Brain microvascular endothelial cell (primary cell): ENCODE data around the gene ALDH16A1.
A peak's percentile ranks its signal among the peaks of the same experiment; 100 is the strongest.

ENCODE experiments used
- DNase-seq: peaks from one replicate; pipeline ENCODE4 v3.0.0-alpha.2; 2020
- H3K27ac ChIP-seq: fragments of 250-450 bp; sonication (Bioruptor Pico); 2 replicates; pipeline ENCODE4 v1.5.1; 2020; ENCODE audit warnings: mild to moderate bottlenecking, moderate library complexity
- H3K27me3 ChIP-seq: fragments of 250-450 bp; sonication (Bioruptor Pico); replicated peaks from 2 replicates; pipeline ENCODE4 v1.5.1; 2020; ENCODE audit warnings: mild to moderate bottlenecking
- H3K36me3 ChIP-seq: fragments of 250-450 bp; sonication (Bioruptor Pico); replicated peaks from 2 replicates; pipeline ENCODE4 v1.5.1; 2020; ENCODE audit warnings: mild to moderate bottlenecking
- H3K4me3 ChIP-seq: 2 replicates; pipeline ENCODE4 v1.5.1; 2011; ENCODE audit warnings: low read depth, mild to moderate bottlenecking, control low read depth, low read length, moderate library complexity
- in situ Hi-C: cut with HindIII; loops from 2 replicates; pipeline ENCODE4 v1.10.0; 2017; ENCODE audit warnings: low sequenced_read_pairs, low pct_ligation_motif_present
- TF ChIP-seq, protein P1 (sequence below): IDR thresholded peaks from 2 replicates; pipeline ENCODE4 v1.5.1; 2011; ENCODE audit warnings: low read depth, mild to moderate bottlenecking, moderate library complexity, low read length, control low read depth, inconsistent platforms; ENCODE audit errors: missing control alignments

Gene ALDH16A1

DNA sequence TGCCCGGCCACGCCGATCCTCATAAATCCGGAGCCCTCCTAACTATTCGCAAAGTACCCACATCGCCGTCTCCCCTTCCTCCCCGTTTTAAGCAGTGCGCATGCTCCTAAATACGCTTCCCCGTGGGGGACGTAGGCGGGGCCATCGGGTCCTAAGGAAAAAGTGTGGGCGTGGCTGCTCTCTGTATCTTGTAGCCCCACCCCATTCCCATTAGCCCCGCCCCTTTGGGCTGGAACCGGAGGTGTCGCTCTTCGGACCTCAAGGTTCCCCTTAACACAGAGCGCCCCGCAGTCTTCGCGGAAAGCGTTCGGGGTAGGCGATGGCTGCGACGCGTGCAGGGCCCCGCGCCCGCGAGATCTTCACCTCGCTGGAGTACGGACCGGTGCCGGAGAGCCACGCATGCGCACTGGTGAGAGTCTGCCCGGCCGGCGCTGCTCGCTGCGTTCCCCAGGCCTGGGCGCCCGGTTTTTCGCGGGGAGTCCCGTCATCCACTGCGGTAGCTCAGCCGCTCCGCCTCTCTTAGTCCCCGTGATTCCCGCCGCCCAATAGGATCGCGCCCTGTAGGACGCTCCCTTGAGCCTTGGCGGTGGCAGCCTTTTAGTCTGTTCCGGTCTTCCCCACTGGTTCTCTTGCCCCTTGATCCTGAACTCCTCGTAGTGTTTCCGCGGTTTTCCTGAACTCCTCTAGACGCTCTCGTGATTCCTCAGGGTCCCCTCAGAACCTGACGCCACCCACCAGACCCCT is at the start of gene ALDH16A1:
ALDH16A1 (plus strand) TSS at position 213 of the 744 bp plus-strand sequence; CDS start at position 320, 107 bp downstream.
- TF ChIP-seq, protein P1, sequence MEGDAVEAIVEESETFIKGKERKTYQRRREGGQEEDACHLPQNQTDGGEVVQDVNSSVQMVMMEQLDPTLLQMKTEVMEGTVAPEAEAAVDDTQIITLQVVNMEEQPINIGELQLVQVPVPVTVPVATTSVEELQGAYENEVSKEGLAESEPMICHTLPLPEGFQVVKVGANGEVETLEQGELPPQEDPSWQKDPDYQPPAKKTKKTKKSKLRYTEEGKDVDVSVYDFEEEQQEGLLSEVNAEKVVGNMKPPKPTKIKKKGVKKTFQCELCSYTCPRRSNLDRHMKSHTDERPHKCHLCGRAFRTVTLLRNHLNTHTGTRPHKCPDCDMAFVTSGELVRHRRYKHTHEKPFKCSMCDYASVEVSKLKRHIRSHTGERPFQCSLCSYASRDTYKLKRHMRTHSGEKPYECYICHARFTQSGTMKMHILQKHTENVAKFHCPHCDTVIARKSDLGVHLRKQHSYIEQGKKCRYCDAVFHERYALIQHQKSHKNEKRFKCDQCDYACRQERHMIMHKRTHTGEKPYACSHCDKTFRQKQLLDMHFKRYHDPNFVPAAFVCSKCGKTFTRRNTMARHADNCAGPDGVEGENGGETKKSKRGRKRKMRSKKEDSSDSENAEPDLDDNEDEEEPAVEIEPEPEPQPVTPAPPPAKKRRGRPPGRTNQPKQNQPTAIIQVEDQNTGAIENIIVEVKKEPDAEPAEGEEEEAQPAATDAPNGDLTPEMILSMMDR = no peak
- Histone ChIP-seq H3K36me3 (no peaks in the 10 kb centered on the region), H3K4me3 (peak within 1 kb of the TSS; percentile 77), H3K27ac (peak within 1 kb of the TSS; percentile 85), H3K27me3 (no peaks in the 10 kb centered on the region)
- peak; percentile 97 for DNase-seq
- in situ Hi-C loops = no loop called here

DNA sequence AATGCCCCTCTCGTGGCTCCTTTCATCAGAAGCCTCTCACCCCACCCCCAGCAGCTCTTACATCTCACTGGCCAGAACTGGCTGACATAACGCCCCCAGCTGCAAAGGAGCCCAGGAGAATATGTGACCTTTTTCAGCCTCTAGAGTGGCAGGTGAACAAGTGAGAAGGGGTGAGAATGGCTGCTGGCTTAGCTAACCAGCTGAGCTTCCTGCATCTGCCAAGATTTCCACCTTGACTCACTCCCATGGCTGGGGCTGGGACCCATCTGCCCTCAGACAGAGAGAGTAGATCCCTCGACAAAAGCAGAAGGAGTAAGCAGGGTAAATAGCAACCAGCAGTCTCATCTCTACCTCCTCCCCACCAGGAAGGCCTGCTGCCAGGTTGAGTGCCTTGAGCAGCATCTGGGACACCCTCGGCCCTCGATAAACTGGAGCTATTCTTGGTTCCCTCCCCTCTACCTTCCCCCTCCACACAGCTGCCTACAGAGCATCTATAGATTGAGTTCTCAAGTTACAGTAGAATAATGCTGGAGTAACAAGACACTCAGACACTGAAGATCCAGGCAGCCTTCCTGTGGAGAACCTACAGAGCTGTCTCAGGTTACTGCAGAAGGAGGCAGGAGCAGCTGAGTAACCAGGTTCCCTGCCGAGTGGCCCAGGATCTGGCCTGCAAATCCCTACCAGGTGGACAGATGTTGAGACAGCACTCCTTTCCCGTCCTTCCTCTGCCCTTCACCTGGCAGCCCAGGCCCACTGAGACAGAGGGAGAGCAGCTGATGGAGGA is 49.4 kb upstream of the ALDH16A1 start:
- DNase-seq = peak; percentile 22
- Histone ChIP-seq H3K4me3 (no peak overlapping the region), H3K27me3 (no peaks in the 10 kb centered on the region), H3K36me3 (no peaks in the 10 kb centered on the region), H3K27ac (no peak overlapping the region)
- in situ Hi-C loops = no loop called here
- TF ChIP-seq, protein P1 = no peak

DNA sequence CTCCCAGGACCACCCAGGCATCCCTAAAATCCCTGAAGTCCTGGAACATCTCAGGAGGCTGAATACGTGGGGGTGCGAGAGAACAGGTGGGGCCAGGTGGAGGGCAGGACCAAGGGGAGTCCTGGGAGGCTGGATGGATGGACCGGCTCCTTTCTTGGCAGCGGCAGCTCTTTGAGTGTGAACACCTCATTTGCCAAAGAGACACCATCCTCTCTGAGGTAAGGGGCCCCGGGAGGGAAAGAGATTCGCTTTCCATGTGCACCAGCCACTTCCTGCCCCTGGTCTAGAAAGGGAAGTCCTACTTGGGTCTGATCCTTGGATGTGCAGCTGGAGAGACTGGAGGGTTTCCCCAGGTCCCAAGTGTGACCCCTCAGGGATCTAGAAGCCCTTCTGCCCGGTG is 45.9 kb upstream of the ALDH16A1 start:
- no peak overlapping the region for H3K4me3 ChIP-seq
- TF ChIP-seq, protein P1 = no peak
- no peaks in the 10 kb centered on the region for H3K36me3 ChIP-seq
- no peak for DNase-seq
- H3K27ac ChIP-seq = no peak overlapping the region
- in situ Hi-C loops = no loop called here
- no peaks in the 10 kb centered on the region for H3K27me3 ChIP-seq

DNA sequence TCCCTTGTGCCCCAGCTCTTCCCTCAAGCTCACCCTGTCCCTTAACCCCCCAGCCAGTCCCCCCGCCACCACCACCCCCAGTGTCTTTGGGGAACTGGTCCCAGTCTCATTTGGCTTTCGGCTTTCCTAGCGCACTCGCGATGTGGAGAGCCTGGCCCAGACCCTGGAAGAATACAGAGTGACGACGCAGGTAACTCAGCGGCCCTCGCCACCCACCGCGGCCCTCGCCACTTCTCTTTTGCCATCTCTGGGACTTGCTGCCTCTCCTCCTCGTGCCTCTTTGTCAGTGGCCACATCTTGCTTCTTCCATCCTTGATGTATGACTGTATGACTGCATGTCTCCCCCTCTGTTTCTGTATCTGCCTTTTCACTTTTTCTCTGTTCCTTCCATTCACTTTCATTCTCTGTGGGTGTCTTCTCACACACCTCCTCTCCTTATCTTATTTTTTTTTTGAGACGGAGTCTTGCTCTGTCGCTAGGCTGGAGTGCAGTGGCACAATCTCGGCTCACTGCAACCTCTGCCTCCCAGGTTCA is 45.5 kb upstream of the ALDH16A1 start:
- TF ChIP-seq, protein P1 = no peak
- Histone ChIP-seq H3K4me3 (no peak overlapping the region), H3K27ac (no peak overlapping the region), H3K36me3 (no peaks in the 10 kb centered on the region), H3K27me3 (no peaks in the 10 kb centered on the region)
- DNase-seq = no peak
- in situ Hi-C loops = no loop called here

DNA sequence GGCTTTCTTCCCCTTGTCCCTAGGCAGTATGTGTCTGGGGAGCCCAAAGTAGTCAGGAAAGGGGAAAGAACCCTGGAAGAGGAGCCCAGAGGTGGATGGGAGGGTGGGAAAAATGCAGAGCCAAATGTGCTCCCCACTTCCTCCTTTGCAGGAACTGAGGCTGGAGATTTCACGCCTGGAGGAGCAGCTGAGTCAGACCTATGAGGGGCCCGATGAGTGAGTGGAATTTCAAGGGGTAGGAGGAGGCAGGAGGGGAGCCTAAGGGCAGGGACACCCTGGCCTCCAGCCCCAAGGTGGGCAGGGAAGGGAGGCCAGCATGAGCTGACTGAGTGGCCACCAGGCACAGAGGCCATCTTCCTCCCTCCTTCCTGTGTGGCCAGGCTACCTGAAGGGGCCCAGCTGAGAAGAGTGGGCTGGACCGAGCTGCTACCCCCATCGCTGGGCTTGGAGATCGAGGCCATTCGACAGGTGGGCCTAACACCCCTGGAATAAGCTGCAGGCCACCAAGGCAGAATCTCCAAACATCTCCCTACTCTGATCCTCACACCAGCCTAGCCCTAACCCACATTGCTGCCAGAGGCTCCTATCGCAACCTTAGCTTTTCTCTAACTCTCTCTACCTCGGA is 44.1 kb upstream of the ALDH16A1 start:
- TF ChIP-seq, protein P1 = no peak
- in situ Hi-C loops = no loop called here
- DNase-seq = no peak
- Histone ChIP-seq H3K27ac (no peak overlapping the region), H3K36me3 (no peaks in the 10 kb centered on the region), H3K4me3 (no peak overlapping the region), H3K27me3 (no peaks in the 10 kb centered on the region)
